Hematopoietic multipotent progenitor cell (in vitro differentiated cells): Measurements from ENCODE around the gene MAPK12. TPM values are rescaled to one million over a fixed set of nuclear protein-coding genes. Genes with fewer than 3 reads are reported as not detected.

Source experiments
- DNase-seq, 3 donors: peaks; one replicate each; pipeline ENCODE4 v3.0.0-alpha.2; 2011 to 2015; ENCODE audit warnings: low read depth in 2 of 3, low spot score in 2 of 3
- total RNA-seq: library from RNA; depleted of rRNA; stranded (reverse); fragments of >200 nt; gene quantifications from one replicate; pipeline ENCODE4 v1.2.3, GENCODE V29; 2012

Gene MAPK12
- total RNA-seq, 1 donor, result 30.2 TPM

DNA sequence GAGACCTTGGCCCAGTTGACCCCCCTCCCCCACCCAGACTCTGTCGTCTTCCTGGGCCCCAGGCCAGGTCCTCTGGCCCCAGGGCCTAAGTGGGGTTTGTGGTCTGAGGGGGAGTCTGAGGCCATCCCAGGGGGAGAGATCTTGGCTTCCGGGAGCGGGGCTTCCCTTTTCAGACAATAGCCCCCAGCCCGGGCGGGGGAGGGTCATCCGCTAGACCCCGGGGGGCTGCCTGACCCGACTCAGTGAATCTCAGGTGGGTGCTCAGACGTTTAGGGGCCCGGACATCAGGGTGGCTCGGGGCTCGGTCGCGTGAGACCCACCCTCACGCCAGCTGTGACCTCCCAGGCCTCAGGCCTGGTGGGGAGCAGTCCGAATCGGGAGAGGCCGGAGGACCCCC, 8.1 kb upstream of the MAPK12 start:
- no peak for DNase-seq

DNA sequence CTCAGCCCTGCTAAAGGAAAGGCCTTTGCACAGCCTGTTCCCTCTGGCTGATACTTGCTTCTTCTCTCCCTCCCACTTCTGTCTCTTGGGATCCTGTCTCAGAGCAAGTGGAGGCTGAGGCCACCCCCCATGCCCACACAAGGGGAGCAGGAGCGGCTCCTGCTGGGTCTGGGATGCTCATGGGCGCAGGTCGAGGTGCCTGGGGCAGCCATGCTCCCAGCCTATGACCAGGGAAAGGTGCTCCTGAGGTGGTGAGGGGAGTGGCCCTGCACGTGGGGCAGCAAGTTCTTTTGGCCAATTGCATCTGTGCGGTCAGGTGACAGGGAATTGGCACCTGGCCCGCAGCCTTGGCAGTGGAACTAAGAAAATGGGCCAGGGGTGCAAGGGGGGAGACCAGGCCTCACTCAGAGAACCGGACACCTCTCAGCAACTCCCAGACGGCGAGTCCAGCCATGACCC, 7.2 kb upstream of the MAPK12 start:
- no peak for DNase-seq

DNA sequence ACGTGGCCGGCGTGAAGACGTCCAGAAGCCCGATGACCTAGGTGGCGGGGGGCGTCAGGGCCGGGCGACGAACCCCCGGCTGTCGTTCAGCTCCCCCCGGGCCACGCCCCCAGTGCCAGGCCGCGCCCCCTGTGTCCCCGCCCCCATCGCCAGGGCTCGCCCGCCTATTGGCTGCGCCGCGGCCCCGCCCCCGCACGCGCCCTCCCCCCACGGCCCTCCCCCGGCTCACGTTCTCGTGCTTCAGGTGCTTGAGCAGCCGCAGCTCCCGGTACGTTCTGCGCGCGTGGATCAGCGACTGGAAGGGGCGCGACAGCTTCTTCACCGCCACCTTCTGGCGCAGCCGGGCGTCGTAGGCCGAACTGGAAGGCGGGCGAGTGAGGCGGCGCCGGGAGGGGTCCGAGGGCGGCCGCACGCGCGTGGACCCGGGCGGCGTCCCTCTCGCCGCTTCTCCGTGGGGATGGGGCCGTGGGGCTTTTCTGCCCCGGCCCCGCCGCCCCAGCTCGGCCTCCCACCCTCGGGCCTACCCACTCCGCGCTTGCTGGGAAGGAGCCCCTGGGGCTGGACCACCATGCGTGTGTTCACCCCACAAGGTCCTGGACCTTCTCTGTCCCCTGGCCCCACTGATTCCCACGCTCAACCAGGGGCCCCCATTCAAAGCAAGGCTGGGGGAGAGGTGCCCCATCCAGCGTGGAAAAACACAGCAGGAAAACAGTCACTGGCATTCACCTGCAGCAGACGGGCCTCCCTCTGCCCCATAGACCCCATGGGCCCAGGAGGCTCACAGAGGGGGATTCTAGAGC, 6.3 kb upstream of the MAPK12 start:
- peak in 2 of 3 donors; percentile 68 to 71 for DNase-seq

DNA sequence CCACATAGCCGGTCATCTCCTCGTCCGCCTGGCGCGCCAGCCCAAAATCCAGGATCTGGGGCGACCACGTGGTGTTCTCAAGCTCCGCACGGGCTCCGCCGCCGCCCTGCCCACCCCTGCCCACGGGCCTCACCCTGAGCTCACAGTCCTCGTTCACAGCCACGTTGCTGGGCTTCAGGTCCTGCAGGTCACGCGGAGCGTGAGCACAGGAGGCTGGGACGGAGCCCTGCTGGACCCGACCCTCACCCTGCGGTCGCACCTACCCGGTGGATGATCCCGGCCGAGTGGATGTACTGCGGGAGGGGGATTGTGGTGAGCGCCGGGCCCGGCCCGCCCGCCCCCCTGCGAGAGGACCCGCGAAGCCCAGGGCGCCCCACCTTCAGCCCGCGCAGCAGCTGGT, 5.5 kb upstream of the MAPK12 start:
- no peak for DNase-seq

DNA sequence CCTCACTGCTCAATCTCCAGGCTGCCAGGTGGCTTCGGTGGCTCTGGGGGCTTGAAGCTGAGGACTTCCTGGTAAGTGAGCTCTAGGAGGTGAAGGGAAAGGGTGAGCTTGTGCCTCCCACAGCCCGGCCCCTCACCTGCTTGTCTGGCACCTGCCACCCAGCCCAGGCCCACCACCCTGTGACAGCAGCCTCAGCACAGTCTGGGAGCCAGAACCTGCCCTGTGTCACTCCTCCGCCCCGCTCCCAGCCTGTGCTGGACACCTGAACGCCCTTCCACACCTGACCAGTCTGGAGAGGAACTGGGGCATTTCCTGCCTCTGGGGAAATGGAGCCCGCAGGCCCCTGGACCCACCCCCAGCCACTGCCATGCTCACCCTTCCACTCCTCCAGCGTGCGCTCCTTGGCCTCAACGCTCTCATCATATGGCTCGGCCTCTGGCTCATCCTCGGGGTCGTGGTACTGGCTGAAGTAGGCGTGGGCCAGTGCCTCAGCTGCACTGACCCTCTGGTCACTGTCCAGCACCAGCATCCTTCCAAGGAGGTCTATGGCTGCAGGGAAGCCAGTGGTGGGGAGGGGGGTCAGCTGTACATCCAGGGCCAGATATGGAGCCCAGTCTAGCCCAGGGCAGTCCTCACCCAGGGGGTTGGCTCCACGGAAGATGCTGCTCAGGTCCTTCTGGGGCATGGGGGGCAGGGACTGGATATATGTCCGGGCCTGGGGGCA, 3.6 kb upstream of the MAPK12 start:
- no peak for DNase-seq

DNA sequence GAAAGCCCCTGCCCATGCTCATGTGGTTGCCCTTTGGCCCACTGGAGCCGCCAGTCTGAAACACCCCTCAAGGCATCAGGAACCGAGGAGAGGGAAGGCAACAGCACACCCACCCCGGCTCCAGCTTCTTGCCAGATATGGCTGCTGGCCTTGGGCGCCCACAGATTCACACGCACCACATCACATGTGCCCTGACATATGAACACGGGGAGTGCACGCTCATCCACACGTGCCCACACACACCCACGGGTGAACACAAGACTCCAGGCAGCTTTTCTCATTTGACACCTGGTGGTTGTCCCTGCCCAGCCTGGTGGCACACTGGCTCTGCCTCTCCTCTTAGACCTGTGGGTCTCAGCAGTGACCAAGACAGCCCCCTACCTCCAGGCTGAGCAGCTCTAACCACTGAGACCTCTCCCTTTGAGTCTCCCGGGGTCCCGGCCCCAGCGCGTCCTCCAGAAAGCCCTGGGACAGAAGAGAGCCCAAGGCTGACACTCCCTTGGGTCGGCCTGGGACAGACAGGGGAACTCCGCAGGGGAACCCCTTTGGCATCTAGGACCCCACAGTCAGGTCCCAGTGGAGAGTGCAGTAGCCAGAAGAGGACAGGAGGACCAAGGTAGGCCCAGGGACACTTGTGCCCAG, 2.7 kb upstream of the MAPK12 start:
- no peak for DNase-seq

DNA sequence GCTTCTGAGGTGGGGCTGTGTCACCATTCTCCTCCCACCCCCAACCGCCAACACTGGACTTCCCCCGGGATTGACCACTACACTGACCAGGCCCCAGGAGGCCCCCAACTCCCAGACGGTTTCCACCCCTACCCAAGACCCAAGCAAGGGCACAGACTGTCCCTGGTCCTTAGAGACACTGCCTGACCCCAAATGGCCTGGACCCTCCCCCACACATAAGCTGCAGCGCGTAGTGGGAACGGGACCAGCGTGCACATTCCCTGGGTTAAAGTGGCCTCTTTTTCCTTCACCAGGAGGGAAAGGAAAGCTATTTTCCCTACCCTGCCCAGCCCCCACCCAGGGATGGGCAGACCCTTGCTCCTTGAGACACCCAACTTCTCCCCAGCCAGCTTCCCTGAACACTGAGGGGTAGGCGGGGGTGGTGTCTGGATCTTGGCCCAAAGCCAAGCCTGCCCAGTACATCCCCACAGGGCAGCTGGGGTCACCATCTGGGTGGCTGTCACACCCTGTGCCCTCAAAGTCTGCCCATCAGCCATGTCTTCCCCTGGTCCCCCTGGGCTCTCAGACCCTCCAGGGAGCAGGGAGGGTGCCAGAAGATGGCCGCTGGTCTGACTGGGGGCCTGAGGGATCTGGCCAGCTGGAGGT, 1.6 kb upstream of the MAPK12 start:
- no peak for DNase-seq

DNA sequence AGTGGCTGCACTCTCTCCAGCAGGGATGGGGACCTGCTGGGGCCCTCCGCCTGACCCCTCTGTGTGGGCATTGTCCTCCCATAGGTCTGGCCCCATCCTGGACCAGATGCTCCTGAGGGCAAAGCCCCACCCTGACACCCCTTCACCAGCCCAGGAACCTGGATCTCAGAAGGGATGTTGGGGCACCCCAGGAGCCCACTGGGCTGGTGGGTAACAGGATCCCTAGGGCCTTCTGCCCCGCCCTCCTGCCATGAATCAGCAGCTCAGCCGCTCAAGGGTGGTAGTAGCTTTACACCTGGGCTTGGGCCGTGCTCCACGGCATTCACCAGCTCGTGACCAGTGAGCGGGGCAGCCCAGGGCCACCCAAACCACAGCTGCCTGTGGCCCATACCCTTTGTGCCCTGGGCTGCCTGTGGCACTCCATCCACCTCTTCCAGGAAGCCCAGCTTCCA, 1.0 kb upstream of the MAPK12 start:
- peak in 1 of 3 donors; percentile 42 for DNase-seq

DNA sequence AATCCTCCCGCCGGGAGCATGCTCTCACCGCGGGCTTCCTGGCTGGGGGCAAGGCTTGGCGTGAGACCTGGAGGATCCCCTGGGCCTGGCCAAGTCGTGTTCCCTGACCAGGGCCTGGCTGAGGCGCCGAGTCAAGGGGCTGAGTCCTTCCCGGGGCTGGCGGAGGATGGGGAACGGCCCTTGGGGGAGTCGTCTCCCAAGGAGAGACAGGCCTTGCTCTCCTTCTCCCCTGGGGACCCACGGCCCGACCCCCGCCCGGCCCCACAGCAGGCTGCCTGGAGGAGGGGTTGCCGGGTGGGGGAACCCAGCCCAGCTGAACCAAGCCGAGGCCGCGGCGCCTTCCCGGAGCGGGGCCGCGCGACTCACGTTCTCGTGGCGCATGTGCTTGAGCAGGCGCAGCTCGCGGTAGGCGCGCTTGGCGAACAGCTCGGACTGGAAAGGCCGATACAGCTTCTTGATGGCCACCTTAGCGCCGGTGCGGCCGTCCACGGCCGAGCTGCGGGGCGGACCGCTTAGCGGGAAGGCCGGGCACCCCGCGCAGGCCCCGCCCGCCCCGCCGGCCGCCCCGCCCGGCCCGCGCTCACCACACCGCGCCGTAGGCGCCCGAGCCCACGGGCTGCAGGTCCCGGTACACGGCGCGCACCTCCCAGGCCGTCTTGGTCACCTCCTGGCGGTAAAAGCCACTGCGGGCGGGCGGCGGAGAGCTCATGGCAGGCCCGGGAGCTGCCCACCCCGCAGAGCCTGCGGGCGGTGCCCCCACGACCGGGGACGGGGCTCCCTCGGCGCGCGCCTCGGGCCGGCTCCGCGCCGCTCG, 475 bp downstream of the MAPK12 start:
- peak in 1 of 3 donors; percentile 39 for DNase-seq

DNA sequence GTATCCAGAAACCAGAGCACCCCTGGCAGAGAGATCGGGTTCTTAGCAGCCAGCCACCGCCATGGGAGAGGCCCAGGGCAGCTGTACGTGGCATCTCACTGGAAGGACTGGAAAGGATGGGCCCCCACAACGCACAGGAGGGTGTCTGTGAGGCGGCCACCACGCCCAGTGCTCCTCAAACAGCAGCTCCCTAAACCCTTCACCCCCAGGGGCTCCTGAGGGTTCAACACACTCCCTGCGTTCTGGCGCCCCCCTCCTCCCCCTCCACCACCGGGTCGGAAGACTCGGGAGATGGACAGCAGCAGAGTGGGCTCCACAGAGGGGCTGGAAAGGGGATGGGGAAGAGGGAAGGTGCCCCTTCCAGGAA, 1.1 kb downstream of the MAPK12 start:
- DNase-seq, result no peak

DNA sequence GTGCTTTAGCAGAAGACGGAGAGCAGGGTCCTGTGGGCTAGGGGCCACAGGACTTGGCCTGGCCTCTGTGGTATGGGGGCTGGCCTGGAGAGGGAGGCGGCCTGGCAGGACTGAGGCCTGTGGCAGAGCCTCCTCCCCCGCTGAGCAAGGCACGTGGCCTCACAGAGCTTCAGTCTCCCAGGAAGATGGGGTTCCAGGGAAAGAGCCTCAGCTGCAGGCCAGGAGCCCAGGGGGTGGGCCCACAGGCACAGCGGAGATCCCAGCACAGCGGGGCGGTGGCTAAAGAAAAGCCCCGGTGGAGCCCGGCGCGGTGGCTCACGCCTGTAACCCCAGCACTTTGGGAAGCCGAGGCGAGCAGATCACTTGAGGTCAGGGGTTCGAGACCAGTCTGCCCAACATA, 2.2 kb downstream of the MAPK12 start:
- no peak for DNase-seq

DNA sequence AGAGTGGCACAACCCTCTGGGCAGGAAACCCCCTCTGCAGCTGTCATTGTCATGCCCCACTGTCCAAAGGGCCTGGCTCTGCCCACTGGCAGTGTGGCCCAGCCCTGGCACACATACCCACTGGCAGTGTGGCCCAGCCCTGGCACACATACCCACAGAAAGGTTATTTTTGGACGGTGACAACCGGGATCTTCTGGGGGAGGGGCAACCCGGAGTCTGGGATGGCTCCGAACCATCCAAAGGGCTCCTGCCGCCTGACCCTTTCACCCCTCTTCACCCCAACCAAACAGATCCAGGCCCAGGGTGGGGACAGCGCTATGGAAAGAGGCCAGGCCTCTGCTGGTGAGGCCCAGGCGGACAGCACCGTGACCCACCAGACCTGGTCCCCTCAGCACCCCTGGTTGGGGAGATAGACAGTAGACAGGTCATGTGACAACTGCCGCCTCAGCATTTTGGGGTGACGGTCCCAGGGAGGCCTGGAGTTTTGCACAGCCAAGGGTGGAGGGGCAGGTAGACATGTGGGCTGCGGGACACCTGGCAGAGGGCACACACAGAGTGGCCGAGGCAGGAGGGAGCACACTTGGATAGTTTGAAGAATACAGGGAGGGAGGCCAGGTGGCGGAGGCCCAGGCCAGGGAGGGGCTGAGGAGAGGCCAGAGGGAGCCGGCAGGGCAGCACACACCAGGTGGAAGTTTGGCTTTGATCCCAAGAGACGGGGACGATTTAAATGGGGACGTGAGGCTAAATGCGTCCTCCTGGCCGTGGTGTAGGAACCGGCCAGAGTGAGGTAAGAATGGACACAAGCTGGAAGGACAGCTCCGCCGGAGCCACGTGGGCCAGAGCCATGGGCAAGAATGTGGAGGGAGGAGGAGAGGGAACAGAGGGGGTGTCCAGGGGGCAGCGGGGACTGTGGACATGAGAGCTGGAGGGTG, 2.9 kb downstream of the MAPK12 start:
- no peak for DNase-seq

DNA sequence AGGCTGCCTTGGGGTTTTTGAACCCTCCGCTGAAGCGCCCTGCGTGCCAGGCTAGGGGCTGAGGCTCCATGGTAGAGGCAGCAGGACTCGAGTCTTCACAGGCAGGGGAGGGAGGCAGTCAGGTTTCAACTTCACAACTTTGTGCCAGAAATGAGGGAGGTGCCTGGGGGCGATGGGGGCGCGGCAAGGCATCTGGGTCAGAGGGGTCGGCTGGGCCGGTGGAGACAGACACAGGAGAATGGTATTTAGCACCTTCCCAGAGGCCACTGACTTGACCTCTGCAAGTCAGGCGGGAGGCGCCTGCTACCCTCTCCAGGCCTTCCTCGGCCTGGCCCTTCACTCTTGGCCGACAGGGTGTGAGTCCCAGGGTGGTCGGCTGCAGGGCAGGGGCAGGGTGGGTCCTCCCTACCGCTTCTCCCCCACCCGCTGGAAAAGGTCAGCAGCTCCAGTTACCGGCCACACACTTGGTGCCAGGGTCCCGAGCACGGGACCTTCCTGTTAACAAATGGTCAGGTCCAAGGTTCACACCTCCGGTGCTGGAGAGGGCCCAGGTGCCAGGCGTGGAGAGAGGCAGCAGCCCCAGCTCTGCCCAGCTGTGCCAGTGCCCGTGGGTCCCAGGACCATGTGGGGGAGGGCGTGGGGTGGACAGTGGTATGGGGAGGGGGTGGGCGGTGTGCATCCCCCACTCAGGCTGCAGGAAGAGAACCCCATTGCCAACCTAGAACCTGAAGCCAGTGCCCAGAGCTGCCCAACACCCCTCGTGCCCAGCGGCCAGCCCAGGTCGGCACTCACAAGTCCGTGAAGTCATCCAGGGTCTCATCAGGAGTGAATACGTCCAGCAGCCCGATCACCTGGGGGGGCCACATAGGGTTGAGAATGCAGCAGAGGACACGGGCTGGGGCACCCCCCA, 3.8 kb downstream of the MAPK12 start:
- no peak for DNase-seq

DNA sequence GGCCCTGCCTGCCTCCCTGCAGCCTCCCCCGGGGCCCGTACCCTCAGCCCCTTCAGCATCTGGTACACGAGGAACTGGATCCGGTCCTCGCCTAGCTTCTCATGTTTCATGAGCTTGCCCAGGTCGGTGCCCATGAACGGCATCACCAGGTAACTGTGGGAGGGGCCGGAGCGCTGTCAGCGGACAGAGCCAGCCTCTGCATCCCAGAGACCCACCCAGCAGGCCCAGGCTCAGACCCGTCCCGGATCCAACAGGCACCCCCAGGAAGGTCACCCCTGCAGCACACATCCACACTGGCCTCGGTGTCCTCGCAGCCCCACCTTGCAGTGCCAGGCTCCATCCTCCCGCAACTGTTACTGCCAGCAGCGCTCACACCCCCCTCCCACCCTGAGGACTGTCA, 4.4 kb downstream of the MAPK12 start:
- no peak for DNase-seq

DNA sequence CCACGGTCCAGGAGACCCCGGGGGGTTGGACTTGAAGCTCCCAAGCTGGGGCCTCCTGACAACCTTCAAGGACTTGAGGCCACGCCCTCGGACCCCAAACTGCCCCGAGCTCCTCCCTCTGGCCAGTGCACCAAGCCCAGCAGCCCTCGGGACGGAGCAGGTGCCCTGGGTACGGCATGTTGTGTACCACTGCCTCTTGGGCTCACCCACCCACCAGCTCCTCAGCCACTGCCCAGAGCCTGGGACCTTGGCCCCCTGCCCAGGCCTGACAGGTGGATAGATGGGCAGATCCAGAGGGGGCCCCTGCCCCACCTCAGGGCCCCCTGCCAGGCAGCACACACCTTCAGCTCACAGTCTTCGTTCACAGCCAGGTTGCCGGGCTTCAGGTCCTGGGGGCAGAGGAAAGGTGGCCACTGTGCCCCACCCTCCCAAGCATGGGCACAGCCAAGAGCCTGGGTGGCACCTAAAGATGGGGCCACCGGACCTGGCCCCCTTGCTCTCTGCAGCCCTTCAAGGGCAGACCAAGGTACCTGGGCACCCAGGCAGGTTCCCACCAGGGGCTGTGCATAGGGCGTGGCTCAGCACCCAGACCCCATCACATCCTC, 5.1 kb downstream of the MAPK12 start:
- DNase-seq, result no peak

DNA sequence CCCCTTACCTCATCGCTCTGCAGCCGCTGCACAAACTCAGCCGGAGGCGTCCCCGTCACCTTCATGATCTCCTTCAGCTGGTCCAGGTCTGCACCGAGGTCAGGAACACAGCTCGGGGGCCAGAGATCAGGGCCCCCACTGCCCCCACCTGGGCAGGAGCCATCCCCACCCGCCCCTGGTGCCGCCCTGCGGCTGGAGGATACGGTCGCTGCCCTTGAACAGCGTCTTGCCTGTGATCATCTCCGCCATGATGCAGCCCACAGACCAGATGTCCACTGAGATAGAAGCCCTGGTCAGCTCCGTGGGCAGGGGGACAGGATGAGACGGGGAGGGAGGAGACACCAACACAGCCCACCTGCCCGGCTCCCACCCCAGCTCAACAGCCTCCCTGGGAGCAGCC, 5.9 kb downstream of the MAPK12 start:
- no peak for DNase-seq

DNA sequence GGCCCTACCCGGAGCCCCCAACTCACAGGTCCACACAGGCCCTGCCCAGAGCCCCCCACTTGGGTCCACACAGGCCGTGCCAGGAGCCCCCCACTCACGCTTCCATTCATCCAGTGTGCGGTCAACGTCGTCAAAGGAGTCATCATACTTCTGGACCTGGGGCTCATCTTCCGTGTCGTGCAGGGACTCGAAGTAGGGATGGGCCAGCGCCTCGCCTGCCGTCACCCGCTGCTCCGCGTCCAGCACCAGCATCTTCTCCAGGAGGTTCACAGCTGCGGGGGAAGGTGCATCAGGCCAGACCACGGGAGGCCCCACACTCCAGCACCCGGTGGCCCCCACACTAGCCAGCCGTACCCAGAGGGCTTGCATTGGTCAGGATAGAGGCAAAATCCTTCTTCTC, 6.4 kb downstream of the MAPK12 start:
- no peak for DNase-seq

DNA sequence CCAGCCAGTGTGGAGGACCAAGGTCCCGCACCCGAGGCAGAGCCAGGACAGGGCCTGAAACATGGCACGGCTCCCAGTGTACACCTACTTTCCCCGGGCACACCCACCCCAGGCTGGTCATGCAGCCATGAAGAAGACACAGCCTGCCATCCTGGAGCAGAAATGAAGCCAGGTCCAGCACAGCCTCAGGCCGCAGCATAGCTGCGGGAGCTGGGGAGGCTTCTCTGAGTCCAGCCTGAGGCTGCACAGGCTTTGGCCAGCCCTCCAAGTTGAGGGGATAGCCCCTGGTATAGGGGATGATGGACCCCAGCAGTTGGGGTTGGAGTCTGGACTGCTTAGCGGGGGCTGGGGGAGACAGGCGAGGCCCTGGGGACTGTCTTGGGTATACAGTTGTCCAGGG, 7.5 kb downstream of the MAPK12 start:
- DNase-seq, result no peak
